Activated CD4-positive, alpha-beta T cell treated with anti-CD3 and anti-CD28 coated beads, Interleukin-2, amount 50 U/mL, for 1 hour (primary cell): ENCODE measurements around the gene HNRNPUL2.
A peak's percentile ranks its signal among the peaks of the same experiment; 100 is the strongest.
"Not testable (repeated sequence)": the region's sequence is repeated elsewhere in the genome, so short reads cannot be mapped to it uniquely, and the experiment has no call there.

Source experiments
- DNase-seq: peaks from one replicate; pipeline ENCODE4 v3.0.0-alpha.2; 2020

HNRNPUL2 gene

GRCh38 chr11:62726156-62726914, 922 bp downstream of the HNRNPUL2 start:
- no peak for DNase-seq

- no peak for DNase-seq
Measured at GRCh38 chr11:62725646-62726045, 1.6 kb downstream of the HNRNPUL2 start.

DNA sequence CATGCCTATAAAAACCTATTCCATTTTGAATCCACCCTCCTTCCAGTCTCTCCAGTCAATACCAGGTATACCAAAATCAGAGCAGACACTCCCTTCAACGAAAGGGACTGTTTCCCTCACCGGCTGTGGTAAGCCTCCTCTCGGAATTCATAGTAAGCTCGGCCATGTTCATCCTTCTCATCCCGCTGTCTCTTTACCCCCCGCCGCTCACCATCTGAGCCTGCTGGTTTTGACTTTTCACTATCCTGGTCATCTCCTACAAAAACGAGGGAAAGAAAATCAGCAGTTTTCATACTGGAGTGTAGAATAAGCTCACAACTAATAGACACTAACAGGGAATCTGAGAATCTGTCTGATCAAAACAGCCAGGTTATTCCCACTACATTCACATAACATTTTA, 3.1 kb downstream of the HNRNPUL2 start:
- DNase-seq = no peak

DNA sequence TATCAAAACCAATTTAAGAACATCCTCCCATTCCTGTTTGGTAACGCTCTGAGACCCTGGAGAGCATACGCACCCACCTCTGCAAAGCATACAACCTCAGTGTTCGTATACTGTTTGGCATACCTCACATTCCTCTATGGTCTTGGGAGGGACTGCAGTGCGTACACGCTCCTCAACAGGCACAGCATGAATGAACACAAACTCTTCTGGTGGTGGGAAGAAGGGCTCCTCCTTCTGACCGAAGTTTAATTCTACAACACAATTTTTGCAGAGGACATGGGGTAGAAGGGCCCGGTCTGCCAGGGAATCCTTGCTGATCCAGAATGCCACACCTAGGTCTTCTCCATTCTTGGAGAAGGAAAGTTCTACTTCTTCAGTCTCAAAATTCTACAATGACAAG, 5.3 kb downstream of the HNRNPUL2 start:
- DNase-seq = no peak

DNA sequence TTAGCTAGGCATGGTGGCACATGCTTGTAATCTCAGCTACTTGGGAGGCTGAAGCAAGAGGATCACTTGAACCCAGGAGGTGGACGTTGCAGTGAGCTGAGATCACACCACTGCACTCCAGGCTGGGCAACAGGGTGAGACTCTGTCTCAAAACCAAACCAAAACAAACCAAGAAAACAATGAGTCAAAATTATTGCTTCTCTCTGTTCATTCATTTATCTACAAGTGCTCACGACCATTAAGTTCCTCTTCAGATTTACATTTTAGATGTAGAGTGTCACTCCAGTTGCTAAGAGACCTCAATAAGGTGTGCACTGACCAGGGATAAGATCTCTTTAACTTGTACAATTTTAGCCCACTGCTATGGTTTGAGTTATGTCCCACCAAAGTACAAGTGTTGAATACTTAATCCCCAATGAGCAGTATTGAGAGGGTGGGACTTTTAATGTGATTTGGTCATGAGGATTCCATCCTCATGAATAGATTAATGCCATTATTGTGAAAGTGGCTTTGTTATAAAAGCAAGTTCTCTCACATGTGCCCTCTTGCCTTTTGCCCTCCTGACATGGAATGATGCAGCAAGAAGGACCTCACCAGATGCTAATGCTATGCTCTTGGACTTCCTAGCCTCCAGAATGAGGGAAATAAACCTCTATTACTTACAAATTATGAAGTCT, 7.8 kb downstream of the HNRNPUL2 start:
- no peak for DNase-seq

- no peak for DNase-seq
Measured at GRCh38 chr11:62716816-62717215, 10.4 kb downstream of the HNRNPUL2 start.

DNA sequence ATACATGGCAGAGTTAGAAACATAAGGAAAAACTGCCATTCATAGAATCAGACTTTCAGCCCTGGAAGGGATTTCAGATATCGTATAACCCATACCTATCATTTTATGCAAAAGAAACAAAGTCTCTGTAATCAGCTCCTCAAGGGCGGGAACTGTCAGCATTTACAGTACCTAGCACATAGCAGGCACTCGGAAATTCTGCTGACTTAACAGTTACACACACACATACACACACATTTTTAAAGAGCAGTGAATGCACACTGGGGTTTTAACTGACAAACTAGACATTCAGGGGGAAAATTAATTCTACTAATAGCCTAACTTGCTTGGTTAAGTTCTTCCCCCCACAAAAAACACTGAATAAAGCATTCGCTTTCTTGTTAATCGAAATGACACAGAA, 11.1 kb downstream of the HNRNPUL2 start:
- no peak for DNase-seq

- no peak for DNase-seq
Measured at GRCh38 chr11:62715150-62716130, 11.8 kb downstream of the HNRNPUL2 start.

DNA sequence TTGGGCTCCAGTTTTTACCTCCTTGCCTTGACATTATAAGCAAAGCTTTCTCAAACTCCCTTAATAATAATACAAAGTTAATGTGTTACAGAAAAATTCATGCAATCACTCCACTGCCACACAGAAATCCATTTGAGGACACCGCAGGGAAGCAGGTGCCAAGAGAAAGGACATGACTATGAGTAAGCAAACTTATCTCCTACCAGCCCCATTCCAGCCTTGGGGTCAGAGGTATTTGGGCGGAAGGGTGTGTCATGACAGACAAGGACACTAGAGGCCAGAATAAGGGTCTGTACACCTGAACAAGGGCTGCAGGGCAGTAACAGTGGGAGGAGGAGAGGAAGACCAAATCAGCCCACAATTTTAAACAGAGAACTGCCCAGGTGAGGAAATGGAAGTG, 13.9 kb downstream of the HNRNPUL2 start:
- no peak for DNase-seq

- no peak for DNase-seq
Measured at GRCh38 chr11:62712861-62713260, 14.4 kb downstream of the HNRNPUL2 start.

DNA sequence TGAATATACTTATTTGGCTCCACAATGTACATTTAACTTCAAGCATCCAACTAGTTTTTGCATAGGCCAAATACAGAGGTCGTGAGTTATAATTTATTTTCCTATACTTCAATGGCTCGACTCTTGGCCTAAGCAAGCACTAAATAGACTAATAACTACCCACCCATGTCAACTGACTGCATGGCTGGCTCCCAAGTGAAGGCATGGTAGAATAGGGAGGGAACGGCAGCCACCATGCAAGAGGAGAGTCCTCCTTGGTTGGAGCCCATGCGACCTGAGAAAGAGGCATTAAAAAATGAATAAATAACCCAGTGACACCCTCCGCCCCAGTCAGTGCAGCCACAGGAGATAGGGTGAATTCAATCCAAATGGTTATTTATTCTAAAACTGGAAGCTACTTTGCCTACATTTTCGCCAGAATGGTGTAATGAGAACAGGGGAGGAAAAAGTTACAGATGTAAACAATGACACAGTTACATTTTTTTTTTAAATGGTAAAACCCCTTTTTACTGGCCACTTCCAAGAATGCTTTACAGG, 14.9 kb downstream of the HNRNPUL2 start:
- DNase-seq = no peak

DNA sequence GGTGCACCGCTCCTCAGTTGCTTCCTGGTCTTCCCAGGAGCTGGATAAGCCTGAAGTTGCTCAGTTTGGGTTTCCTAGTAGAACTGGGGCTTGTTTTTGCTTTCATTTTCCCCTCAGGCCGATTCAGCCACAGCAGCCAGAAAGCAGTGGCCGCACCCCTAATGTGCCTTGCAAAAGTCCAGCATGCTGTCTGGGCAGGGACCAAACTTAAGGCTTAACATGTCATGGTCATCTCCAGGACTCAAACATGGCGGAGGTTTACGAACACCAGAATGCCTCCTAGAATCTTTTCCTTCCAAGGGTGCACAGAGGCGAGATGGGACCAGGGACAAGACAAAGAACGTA, 17.3 kb downstream of the HNRNPUL2 start:
- DNase-seq = peak; percentile 21

DNA sequence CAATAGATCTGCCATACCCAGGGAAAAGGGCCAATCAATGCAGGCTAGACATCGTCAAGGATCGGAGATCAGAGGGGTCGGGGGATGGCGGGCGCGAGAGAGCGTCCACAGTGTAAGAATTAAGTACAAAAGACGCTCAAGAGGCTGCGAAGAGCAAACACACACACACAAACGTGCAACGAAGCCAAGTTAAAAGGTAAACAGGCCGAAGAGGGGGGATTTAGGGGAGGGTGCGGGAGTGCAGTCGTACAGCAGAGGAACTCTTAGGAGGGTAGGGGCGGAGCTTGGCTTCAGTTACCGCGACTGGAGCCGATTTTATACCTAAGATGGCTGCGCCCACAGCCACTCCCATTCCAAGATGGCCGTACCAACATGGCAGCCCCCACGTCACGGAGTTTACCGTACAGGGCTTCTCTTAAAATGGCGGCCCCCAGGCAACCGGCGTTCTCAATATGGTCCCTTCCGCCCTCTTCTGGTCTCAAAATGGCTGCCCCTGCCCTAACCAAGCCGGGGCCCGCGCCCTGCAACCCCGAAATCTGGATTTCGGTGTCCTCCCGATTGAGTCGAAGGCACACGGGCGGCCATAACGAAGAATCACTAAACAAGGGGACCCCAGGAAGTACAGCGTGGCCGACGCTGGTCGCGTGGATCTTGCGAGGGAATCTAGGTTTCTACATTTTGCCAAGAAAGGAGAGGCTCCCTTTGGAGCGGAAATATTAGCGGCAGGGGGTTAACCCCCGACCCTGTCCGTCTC, 17.8 kb downstream of the HNRNPUL2 start:
- DNase-seq = peak; percentile 96

- DNase-seq = peak; percentile 44
Measured at GRCh38 chr11:62708793-62709192, 18.5 kb downstream of the HNRNPUL2 start.

DNA sequence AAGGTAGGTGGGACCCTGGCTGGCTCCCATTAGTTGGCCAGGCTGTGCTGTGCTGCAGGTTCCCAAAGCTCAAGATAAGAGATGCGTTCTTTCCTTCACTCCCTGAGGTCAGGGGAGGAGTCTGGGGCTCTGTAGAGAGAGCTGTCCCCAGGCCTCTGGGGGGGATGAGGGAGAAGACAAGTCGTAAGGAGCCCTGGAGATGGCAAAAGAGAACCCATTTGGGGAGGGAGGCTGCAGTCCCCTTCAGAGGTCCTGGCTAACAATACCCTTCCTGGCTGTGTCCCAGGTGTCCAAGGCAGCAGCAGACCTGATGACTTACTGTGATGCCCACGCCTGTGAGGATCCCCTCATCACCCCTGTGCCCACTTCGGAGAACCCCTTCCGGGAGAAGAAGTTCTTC, 18.9 kb downstream of the HNRNPUL2 start:
- no peak for DNase-seq

GRCh38 chr11:62707277-62707861, 19.9 kb downstream of the HNRNPUL2 start, which contains the start of the genes BSCL2 and GNG3:
TSS of gene BSCL2 (minus strand) at chr11:62707424. CDS start at chr11:62707195, 229 bp downstream.
TSS of gene GNG3 (plus strand) at chr11:62707676. CDS start at chr11:62708296, 620 bp downstream.
- no peak for DNase-seq

- DNase-seq = no peak
Measured at GRCh38 chr11:62706850-62707247, 20.4 kb downstream of the HNRNPUL2 start.

DNA sequence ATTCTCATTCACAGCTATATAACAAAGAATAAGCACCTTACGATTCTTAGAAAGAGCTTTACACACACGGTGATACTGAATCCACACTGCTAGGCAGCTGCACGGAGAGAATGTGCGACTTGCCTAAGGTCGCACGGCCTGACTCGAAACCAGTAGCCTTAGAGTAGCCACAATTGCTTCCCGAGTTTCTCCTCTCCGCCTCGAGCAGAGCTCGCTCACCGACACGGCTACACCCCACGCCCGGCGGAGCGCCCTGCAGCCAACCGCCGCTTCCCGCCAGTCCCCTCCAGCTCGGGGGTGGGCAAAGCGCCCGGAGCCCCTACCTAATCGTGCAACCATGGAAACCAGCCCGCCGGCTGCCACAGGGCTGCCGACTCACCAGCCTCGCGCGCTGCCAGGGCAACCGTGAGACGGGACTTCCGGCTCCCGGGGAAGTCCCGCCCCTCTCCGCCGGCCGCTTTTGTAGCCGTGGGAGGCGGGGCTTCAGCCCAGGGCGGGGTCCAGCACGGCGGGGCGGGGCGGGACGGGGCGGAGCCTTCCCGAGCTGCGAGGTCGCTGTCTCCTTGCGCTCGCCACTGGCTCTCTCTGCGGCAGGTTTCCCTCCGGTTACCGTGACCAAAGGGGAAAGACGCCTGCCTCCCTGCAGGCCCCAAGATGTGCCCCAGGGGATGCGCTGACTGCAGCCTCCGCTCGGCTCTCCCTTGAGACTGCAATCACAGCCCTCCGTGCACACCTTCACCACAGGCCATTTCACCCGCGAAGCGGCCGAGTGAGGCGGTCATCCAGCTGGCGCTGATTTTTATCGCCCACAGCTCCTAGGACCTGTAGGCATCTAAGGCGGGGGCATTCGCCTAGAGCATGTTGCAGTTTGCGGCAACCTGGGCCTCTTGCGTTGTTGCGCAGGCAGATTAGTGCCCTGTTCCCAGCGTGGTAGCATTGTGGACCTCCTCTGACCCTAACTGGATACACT, 21.1 kb downstream of the HNRNPUL2 start:
- DNase-seq = peak; percentile 95

DNA sequence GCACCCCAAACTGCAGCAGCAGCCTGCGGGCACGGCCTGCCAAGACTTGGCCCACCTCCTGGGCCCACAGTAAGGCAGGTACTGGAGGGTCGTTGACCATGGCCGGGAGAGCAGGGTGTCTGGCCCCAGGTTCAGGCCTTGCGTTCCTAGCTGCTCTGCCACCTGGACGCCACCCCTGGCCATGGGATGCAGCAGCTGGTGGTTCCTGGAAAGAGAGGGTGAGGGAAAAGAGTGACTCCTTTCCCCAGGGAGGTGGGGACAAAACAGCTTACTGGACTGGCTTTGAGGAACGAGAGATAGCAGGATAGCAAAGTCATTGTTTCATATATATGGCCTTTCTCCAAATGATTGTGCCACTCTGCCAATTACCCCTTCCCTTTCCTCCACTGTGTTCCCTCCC, 21.8 kb downstream of the HNRNPUL2 start:
- DNase-seq = no peak

DNA sequence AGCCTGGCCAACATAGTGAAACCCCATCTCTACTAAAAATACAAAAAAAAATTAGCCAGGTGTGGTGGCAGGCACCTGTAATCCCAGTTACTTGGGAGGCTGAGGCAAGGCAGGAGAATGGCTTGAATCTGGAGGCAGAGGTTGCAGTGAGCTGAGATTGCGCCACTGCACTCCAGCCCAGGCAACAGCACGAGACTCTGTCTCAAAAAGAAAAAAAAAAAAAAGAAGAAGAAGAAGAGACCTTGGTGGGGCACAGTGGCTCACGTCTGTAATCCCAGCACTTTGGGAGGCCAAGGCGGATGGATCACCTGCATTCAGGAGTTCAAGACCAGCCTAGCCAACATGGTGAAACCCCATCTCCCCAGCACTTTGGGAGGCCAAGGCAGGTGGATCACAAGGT, 23.3 kb downstream of the HNRNPUL2 start:
- DNase-seq = not testable (repeated sequence)

- DNase-seq = no peak
Measured at GRCh38 chr11:62702246-62702645, 25.0 kb downstream of the HNRNPUL2 start.
